ENCODE measurements around the gene IGFL2. TPM values are rescaled to one million over a fixed set of nuclear protein-coding genes. Genes with fewer than 3 reads are reported as not detected.
"Not testable (repeated sequence)": the region's sequence is repeated elsewhere in the genome, so short reads cannot be mapped to it uniquely, and the experiment has no call there.

Gene IGFL2
- total RNA-seq, 2 donors from 2014 or later: 2.5 TPM; not detected in 1

DNA sequence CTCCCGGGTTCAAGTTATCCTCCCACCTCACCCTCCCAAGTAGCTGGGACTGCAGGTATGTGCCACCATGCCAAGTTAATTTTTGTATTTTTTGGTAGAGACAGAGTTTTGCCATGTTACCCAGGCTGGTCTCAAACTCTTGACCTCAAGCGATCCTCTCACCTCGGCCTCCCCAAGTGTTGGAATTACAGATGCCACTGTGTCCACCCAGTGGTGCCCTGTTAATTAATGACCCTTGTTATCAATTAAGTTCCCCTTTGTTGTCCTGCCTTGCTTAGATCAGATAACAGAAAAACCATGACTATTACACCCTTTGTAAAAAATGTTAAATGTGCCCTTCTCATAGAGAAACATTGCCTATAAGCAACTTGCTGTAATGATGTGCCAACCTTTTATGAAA lies 47.1 kb downstream of the IGFL2 start:
- Histone ChIP-seq H3K27me3 (no peaks in the 10 kb centered on the region), H3K36me3 (no peaks in the 10 kb centered on the region), H3K9me3 (no peaks in the 10 kb centered on the region), H3K27ac (no peak overlapping the region), H3K4me1 (no peaks in the 10 kb centered on the region), H3K4me3 (no peak overlapping the region), H3K9ac (ENCODE audit: low read depth in 2 of 2, low read length in 2 of 2) (no peak overlapping the region)
- intact Hi-C loops (cut with DNase I): no loop called here
- TF ChIP-seq, protein P1, sequence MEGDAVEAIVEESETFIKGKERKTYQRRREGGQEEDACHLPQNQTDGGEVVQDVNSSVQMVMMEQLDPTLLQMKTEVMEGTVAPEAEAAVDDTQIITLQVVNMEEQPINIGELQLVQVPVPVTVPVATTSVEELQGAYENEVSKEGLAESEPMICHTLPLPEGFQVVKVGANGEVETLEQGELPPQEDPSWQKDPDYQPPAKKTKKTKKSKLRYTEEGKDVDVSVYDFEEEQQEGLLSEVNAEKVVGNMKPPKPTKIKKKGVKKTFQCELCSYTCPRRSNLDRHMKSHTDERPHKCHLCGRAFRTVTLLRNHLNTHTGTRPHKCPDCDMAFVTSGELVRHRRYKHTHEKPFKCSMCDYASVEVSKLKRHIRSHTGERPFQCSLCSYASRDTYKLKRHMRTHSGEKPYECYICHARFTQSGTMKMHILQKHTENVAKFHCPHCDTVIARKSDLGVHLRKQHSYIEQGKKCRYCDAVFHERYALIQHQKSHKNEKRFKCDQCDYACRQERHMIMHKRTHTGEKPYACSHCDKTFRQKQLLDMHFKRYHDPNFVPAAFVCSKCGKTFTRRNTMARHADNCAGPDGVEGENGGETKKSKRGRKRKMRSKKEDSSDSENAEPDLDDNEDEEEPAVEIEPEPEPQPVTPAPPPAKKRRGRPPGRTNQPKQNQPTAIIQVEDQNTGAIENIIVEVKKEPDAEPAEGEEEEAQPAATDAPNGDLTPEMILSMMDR (IDR thresholded peaks at IDR 0.05): no peak
- no peak for DNase-seq

DNA sequence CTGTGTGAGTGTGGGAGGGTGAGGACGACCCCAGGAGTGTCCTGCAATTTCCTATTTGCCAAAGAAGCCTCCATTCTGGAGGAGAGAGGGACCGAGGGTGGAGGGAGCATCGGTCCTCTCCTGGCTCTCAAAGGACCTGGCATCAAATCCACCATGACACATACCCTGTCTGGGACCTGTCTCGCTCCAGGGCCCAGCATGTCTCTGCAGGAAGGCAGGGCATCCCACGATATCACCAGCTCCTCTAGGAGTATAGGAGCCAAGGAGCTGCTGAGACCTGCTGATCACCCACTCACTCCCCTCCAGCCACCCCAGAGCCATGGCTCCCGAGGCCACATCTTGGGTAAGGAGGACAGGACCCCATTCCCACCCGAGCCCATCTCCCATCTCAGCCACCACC lies 47.9 kb downstream of the IGFL2 start:
- intact Hi-C loops (cut with DNase I); H3K4me3 ChIP-seq; H3K9ac ChIP-seq (ENCODE audit: low read depth in 2 of 2, low read length in 2 of 2); H3K36me3 ChIP-seq; H3K4me1 ChIP-seq; H3K9me3 ChIP-seq; DNase-seq; H3K27me3 ChIP-seq; H3K27ac ChIP-seq: not testable (repeated sequence)

DNA sequence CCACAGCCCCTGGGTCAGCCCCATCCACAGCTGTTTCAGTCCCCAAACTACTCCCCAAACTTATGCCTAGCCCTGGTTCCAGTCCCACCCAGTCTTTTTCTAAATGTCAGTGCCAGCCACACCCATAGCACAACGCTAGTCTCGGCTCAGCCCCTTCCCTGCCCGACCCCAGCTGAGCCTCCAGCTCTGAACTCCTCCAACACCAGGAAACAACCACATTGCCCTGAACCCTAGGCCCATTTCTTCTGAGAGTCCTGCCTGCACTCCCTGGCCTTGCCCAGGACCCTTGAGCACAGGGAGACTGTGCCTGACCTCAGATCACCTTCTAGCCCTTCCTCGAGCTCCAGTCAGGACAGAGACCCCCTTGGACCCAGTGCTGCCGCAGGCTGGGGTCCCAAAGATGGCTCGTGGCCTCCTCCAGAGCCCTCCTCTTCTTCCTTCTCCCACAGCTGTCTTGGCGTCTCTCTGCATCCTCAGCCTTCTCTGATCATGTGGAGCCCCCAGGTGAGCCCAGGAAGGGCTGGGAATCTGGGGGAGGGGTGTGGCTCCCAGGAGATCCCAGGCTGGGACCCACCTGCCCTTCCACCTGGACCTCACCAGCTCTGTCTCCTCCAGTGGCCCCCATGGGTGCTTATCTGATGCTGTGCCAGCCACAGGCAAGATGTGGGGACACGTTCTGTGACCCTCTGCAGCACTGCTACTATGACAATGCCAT lies 48.5 kb downstream of the IGFL2 start:
- Histone ChIP-seq H3K9me3 (no peaks in the 10 kb centered on the region), H3K27me3 (no peaks in the 10 kb centered on the region), H3K9ac (ENCODE audit: low read depth in 2 of 2, low read length in 2 of 2) (no peak overlapping the region), H3K36me3 (no peaks in the 10 kb centered on the region), H3K27ac (no peak overlapping the region), H3K4me3 (no peak overlapping the region), H3K4me1 (no peaks in the 10 kb centered on the region)
- TF ChIP-seq, protein P1 (IDR thresholded peaks at IDR 0.05): no peak
- intact Hi-C loops (cut with DNase I): no loop called here
- no peak for DNase-seq

DNA sequence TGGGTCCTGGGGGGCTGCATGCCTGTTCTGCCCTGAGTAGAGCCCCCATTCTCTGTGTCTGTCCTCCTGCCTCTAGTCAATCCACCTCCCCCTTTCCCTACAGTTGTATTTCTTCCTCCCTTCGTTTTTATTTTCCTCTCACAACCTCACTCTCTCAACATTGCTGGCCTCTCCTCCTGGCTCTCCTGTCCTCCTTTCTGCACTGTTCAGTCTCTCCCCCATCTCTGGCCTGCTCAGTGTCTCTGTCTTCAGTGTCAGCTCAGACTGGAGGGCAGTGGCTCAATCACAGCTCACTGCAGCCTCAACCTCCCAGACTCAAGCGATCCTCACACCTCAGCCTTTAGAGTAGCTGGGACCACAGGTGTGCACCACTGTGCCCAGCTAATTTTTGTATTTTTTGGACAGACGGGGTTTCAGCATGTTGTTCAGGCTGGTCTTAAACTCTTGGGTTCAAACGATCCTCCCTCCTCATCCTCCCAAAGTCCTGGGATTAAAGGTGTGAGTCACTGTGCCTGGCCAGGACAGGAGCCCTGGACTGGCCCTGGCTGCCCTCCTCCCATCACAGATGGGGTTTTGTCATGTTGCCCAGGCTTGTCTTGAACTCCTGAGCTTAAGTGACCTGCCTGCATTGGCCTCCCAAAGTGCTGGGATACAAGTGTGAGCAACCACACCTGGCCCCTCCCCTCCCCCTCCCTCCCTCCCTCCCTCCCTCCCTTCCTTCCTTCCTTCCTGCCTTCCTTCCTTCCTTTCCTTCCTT lies 49.5 kb downstream of the IGFL2 start:
- Histone ChIP-seq H3K9ac (ENCODE audit: low read depth in 2 of 2, low read length in 2 of 2) (no peak overlapping the region), H3K36me3 (no peaks in the 10 kb centered on the region), H3K4me1 (no peaks in the 10 kb centered on the region), H3K4me3 (no peak overlapping the region), H3K27ac (no peak overlapping the region), H3K27me3 (no peaks in the 10 kb centered on the region), H3K9me3 (no peaks in the 10 kb centered on the region)
- DNase-seq: no peak
- TF ChIP-seq, protein P1 (IDR thresholded peaks at IDR 0.05): no peak
- intact Hi-C loops (cut with DNase I): no loop called here

DNA sequence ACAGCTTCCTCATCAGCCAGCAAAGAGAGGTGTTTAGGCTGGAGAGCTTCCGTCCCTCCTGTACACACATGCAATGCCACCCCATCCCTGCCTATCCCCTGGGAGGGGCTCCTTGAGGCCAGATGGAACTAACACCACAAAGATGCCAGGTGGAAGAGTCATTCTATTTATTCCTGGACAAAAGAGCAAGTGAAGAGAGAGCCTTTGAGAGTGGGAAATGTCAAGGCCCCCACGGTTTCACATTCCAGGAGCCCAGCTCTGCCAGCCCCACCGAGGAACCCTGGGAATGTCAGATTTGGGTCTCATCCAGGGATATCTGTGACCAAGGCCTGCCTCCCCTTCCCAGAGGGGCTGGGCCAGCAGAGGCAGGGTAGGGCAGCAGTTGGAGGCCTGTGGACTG lies 50.7 kb downstream of the IGFL2 start:
- no peak overlapping the region for H3K27ac ChIP-seq
- H3K27me3 ChIP-seq: no peaks in the 10 kb centered on the region
- H3K4me3 ChIP-seq: no peak overlapping the region
- intact Hi-C loops (cut with DNase I): no loop called here
- no peaks in the 10 kb centered on the region for H3K9me3 ChIP-seq
- TF ChIP-seq, protein P1 (IDR thresholded peaks at IDR 0.05): no peak
- H3K4me1 ChIP-seq: no peaks in the 10 kb centered on the region
- no peak for DNase-seq
- H3K9ac ChIP-seq (ENCODE audit: low read depth in 2 of 2, low read length in 2 of 2): no peak overlapping the region
- no peaks in the 10 kb centered on the region for H3K36me3 ChIP-seq
